NT2/D1 (cell line): ENCODE data around the gene TBX4.

ENCODE experiments used
- DNase-seq: peaks from one replicate; pipeline ENCODE4 v3.0.0-alpha.2; 2011; ENCODE audit warnings: low read depth, low spot score
- H3K27me3 ChIP-seq: 2 replicates; pipeline ENCODE4 v1.6.0; 2011; ENCODE audit warnings: mild to moderate bottlenecking; ENCODE audit not compliant: insufficient read length, insufficient read depth
- H3K36me3 ChIP-seq: 2 replicates; pipeline ENCODE4 v1.6.1; 2011; ENCODE audit warnings: mild to moderate bottlenecking, low read length, mixed read lengths; ENCODE audit not compliant: insufficient read depth, insufficient read length
- H3K4me1 ChIP-seq: 2 replicates; pipeline ENCODE4 v1.5.1; 2011; ENCODE audit not compliant: insufficient read depth, insufficient read length
- H3K4me3 ChIP-seq: 2 replicates; pipeline ENCODE4 v1.5.1; 2011; ENCODE audit warnings: low read depth; ENCODE audit not compliant: insufficient read length
- H3K9ac ChIP-seq: 2 replicates; pipeline ENCODE4 v1.6.0; 2011; ENCODE audit warnings: low read depth; ENCODE audit not compliant: insufficient read length
- H3K9me3 ChIP-seq: 2 replicates; pipeline ENCODE4 v1.5.1; 2011; ENCODE audit warnings: mild to moderate bottlenecking, low read length; ENCODE audit not compliant: insufficient read depth
- SUZ12 ChIP-seq: IDR thresholded peaks from 2 replicates; pipeline ENCODE4 v1.6.1; 2011; ENCODE audit not compliant: insufficient read length, insufficient read depth; ENCODE audit errors: extremely low read depth
- YY1 ChIP-seq: IDR thresholded peaks from 2 replicates; pipeline ENCODE4 v1.6.1; 2011; ENCODE audit not compliant: insufficient read length, insufficient read depth
- ZNF274 ChIP-seq: IDR thresholded peaks from 2 replicates; pipeline ENCODE4 v1.6.1; 2011; ENCODE audit warnings: mild to moderate bottlenecking, low read depth, low read length

Gene TBX4

DNA sequence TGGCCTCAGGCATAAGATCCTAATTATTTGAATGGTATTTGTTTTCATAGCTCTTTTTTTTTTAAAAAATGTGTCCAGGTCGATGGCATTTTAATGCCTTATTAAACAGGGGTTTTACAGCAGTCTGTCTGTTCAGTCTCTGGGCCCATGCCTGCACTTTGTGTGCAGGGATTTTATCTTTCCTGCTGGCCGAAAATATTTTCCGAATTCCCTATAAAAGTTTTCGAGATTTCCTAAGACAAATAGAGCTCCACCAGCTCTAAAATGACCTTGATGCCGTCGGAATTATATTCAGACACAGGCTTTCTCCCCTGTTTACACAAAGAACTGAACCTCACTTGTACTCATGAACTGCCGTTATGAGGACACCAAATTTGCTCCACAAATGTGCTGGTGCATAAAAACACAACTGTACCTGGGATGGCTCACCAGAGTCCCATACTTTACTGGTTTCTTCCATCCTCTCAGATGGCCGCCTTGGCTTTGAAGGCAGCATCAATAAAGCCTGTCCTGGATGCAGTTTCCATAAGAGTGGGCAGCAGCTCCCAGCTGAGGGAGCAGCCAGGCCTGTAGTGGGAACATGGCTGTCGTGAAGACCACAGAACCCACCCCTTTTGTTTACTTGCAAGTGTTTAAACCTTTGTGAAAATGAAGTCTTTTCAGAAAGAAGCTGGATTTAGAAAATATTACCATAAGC, 44.9 kb downstream of the TBX4 start:
- TF ChIP-seq SUZ12 (no peak), ZNF274 (no peak), YY1 (no peak)
- no peak overlapping the region for H3K4me3 ChIP-seq
- H3K36me3 ChIP-seq, result no peaks in the 10 kb centered on the region
- no peak overlapping the region for H3K9ac ChIP-seq
- no peaks in the 10 kb centered on the region for H3K27me3 ChIP-seq
- DNase-seq, result no peak
- peaks cover 3% of the 10 kb centered on the region for H3K4me1 ChIP-seq
- peaks cover 4% of the 10 kb centered on the region for H3K9me3 ChIP-seq

DNA sequence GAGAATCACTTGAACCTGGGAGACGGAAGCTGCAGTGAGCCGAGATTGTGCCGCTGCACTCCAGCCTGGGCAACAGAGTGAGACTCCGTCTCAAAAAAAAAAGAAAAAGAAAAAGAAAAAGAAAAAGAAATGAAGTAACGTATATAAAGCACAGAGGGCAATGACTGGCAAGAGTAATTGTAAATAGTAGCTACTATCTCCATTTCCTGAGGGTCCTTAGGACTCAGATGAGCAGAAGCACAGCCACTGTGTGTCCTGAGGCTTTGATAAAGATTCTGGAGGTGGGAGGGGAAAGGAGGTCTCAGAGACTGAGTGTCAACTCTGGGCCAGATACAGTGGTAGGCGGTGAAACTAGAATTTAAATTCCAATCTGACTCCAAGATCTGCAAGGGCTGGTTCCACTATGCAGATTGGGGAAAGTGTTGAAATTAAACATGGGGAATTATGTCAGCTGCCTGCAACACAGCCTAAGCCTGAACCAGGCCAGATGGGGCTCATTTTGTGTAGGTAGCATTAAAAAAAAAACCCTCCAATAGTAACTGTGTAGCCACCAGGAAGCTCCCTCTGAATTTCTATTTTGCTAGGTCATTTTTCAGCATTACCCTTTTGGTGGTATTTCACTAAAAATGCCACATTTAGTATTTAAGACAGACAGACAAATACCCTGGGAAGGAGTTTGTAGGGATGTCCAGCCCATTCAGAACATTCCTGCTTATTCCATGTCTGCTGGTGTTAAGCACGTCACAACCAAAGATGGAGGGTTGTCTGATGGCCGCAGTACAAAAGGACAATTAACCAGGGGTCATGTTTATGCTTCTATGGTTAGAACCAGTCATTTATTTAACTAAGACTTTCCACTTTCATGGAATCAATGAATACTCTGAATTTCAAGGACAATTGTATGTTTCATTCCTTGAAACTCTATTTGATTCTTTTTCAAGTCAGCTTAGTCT, 46.1 kb downstream of the TBX4 start:
- no peak for TF ChIP-seq SUZ12
- no peak for TF ChIP-seq YY1
- no peak for TF ChIP-seq ZNF274
- Histone ChIP-seq H3K4me1 (peaks cover 3% of the 10 kb centered on the region), H3K9ac (no peak overlapping the region), H3K9me3 (peaks cover 4% of the 10 kb centered on the region), H3K36me3 (no peaks in the 10 kb centered on the region), H3K27me3 (no peaks in the 10 kb centered on the region), H3K4me3 (no peak overlapping the region)
- DNase-seq, result no peak

DNA sequence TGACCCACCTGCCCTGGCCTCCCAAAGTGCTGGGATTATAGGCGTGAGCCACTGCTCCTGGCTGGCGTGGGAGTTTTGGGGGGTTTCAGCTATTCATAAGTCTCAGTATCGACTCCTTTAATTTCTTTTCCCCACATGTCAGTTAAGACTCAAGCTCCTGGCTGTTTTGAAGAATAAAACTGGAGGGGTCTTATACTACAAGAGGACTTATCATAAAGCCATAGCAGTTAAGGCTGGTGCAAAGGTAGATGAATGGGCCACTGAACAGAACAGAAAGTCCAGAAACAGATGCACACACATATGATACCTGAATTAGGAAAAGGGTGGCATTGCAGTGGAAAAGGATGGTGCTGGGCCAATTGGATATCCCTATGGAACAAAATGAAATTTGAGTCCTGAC, 47.4 kb downstream of the TBX4 start:
- Histone ChIP-seq H3K4me1 (peaks cover 3% of the 10 kb centered on the region), H3K4me3 (no peak overlapping the region), H3K36me3 (no peaks in the 10 kb centered on the region), H3K9ac (no peak overlapping the region), H3K9me3 (peaks cover 4% of the 10 kb centered on the region), H3K27me3 (no peaks in the 10 kb centered on the region)
- TF ChIP-seq SUZ12 (no peak), YY1 (no peak), ZNF274 (no peak)
- no peak for DNase-seq

DNA sequence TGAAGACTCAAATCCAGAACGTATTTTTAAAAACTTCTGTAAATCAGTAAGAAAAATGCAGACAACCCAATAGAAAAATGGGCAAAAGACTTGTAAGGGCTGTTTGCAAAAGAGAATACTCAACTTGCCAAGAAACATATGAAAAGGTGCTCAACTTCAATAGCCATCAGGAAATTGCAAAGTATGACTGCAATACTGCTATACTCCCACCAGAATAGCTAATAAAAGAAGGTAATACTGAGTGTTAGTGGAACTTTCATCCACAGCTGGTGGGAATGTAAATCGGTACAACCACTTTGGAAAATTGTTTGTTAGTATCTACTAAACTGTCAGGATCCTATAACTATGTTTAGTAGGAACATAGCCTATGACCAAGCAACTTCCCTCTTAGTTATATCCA, 48.1 kb downstream of the TBX4 start:
- Histone ChIP-seq H3K9ac (no peak overlapping the region), H3K4me1 (peaks cover 3% of the 10 kb centered on the region), H3K36me3 (no peaks in the 10 kb centered on the region), H3K9me3 (peaks cover 4% of the 10 kb centered on the region), H3K27me3 (no peaks in the 10 kb centered on the region), H3K4me3 (no peak overlapping the region)
- DNase-seq, result no peak
- TF ChIP-seq SUZ12, result no peak

DNA sequence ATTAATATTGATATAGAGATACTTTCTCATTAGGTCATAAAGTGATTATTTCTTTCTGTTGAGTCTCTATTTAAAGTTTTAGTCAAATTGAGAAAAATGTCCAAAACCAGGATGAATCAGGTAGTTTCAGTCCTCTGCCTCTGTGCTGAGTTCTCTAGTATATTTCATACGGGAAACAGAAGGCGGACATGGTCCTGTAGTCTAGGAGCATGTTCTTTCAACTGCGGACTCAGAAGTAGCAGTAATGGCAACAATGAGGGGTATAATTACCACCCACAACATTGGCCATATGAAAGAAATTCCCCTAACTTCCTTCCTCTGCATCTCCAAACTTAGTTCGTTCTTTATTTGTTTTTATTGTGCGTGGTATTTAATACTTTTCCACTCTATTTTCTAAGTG, 50.1 kb downstream of the TBX4 start:
- Histone ChIP-seq H3K4me3 (no peak overlapping the region), H3K9me3 (peaks cover 4% of the 10 kb centered on the region), H3K9ac (no peak overlapping the region), H3K27me3 (no peaks in the 10 kb centered on the region), H3K36me3 (no peaks in the 10 kb centered on the region), H3K4me1 (peaks cover 3% of the 10 kb centered on the region)
- DNase-seq, result no peak
- TF ChIP-seq YY1 (no peak), SUZ12 (no peak), ZNF274 (no peak)

DNA sequence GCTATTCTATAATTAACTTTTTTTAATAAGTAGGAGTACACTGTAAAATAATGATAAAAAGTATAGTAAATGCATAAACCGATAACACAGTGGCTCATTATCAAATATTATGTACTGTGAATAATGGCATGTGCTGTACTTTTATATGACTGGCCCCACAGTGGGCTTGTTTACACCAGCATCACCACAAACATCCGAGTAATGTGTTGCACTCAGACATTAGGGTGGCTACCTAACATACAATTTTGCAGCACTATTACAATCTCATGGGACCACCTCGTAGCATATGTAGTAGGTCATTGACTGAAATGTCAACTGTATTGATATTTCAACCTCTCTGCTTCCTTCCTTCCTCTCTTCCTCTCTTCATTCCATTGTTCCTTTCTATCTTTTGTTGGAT, 51.7 kb downstream of the TBX4 start:
- Histone ChIP-seq H3K9ac (no peak overlapping the region), H3K4me1 (peaks cover 3% of the 10 kb centered on the region), H3K9me3 (peaks cover 4% of the 10 kb centered on the region), H3K4me3 (no peak overlapping the region), H3K36me3 (no peaks in the 10 kb centered on the region), H3K27me3 (no peaks in the 10 kb centered on the region)
- no peak for TF ChIP-seq SUZ12
- TF ChIP-seq YY1, result no peak
- TF ChIP-seq ZNF274, result no peak
- no peak for DNase-seq

DNA sequence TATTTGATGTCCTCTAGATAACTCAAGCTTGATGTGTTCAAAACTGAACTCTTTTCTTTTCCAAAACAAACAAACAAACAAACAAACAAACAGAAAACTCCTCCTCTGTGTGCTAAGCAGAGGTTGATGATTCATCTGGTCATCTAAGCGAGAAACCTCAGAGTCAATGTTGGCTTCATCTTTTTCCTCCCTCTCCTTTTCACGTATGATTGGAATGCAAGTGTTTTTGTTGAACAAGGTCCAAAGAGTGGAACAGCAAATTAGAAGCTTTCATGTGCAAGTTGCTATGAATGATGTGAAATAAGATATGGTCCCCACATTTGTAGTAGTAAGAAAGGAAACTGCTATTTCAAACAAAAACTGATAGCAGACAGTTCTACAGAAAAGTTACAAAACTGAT, 52.5 kb downstream of the TBX4 start:
- H3K4me3 ChIP-seq, result no peak overlapping the region
- DNase-seq, result no peak
- no peaks in the 10 kb centered on the region for H3K36me3 ChIP-seq
- peaks cover 3% of the 10 kb centered on the region for H3K4me1 ChIP-seq
- no peak overlapping the region for H3K9ac ChIP-seq
- peaks cover 4% of the 10 kb centered on the region for H3K9me3 ChIP-seq
- H3K27me3 ChIP-seq, result no peaks in the 10 kb centered on the region
- TF ChIP-seq YY1 (no peak), ZNF274 (no peak), SUZ12 (no peak)
